Esophagus muscularis mucosa (tissue), 4 donors: ENCODE data around the gene PXN. TPM values are rescaled to one million over a fixed set of nuclear protein-coding genes. Genes with fewer than 3 reads are reported as not detected.

Experiments
- DNase-seq: peaks from one replicate; pipeline ENCODE4 v3.0.0-alpha.2; 2017; ENCODE audit errors: extremely low spot score
- H3K27ac ChIP-seq, 4 donors: fragments of 200-600 bp; sonication (generic); replicated peaks in 1 of 4; 1 replicate in 3 of 4; 2 replicates in 1 of 4; pipeline ENCODE4 v1.5.1; 2016 to 2019; ENCODE audit warnings: mild to moderate bottlenecking in 1 of 4
- H3K27me3 ChIP-seq, 4 donors: fragments of 200-600 bp; sonication (generic); one replicate each; pipeline versions ENCODE4 v1.5.1 to v1.6.0; 2016 to 2019
- H3K36me3 ChIP-seq, 4 donors: fragments of 200-600 bp; sonication (generic); one replicate each; pipeline ENCODE4 v1.5.1; 2016 to 2019
- H3K4me1 ChIP-seq, 4 donors: fragments of 200-600 bp; sonication (generic); one replicate each; pipeline ENCODE4 v1.5.1; 2016 to 2019
- H3K4me3 ChIP-seq, 4 donors: fragments of 200-600 bp; sonication (generic); 1 replicate in 2 of 4; 2 replicates in 2 of 4; pipeline ENCODE4 v1.5.1; 2016 to 2019; ENCODE audit warnings: mild to moderate bottlenecking in 4 of 4, moderate library complexity in 1 of 4
- H3K9me3 ChIP-seq, 4 donors: fragments of 200-600 bp; sonication (generic); 1 replicate in 3 of 4; 2 replicates in 1 of 4; pipeline ENCODE4 v1.5.1; 2016 to 2019
- EP300 ChIP-seq: sonication (generic); formaldehyde crosslinking; IDR thresholded peaks from one replicate; pipeline ENCODE4 v1.6.1; 2017; ENCODE audit warnings: antibody characterized with exemption
- POLR2A ChIP-seq: fragments of 450-650 bp; IDR thresholded peaks from one replicate; pipeline ENCODE4 v1.6.1; 2017; ENCODE audit warnings: antibody characterized with exemption, moderate library complexity, mild to moderate bottlenecking, low read depth
- POLR2AphosphoS5 ChIP-seq, 2 donors: sonication (generic); formaldehyde crosslinking; IDR thresholded peaks; one replicate each; pipeline ENCODE4 v1.6.1; 2017; ENCODE audit warnings: antibody characterized with exemption in 2 of 2
- WGBS: methylation state at CpG from one replicate; pipeline ENCODE4 v1.1.5; 2018; 5-methylcytosine and 5-hydroxymethylcytosine counted together
- intact Hi-C: fragments of 100-400 bp; cut with DNase I; formaldehyde crosslinking; loops from one replicate; pipeline ENCODE4 v1.15.1; 2023
- total RNA-seq, 4 donors: library from RNA; depleted of rRNA; stranded (reverse); fragments of >200 nt; gene quantifications; one replicate each; pipeline versions ENCODE4 v1.1.0 to v1.2.1, GENCODE V29; 2016
- TF ChIP-seq, protein P1 (sequence below), 3 experiments: fragments of 200-600 bp in 2 of 3; fragments of 450-650 bp in 1 of 3; sonication (generic) in 2 of 3; IDR thresholded peaks; one replicate each; pipeline ENCODE4 v1.5.1; 2017 to 2019; ENCODE audit warnings: antibody characterized with exemption in 3 of 3, mild to moderate bottlenecking in 2 of 3, moderate library complexity in 1 of 3

Gene PXN
- total RNA-seq, 4 donors from 2014 or later: 51.9 to 89.4 (median 71.9) TPM

GRCh38 chr12:120230974-120231315, 34.6 kb downstream of the PXN start:
- WGBS: 29% methylated on average over 6 of the region's 6 CpGs
- intact Hi-C loops: loop anchor here (1.0 kb wide), 1 partner anchor 33 kb away; no protein-coding TSS in a partner anchor
- peak overlapping the region; percentile 86 to 95 (median 91) for H3K27ac ChIP-seq
- TF ChIP-seq POLR2A (no peak), POLR2AphosphoS5 (IDR thresholded peaks at IDR 0.05) (no peak), EP300 (no peak)
- TF ChIP-seq, protein P1, sequence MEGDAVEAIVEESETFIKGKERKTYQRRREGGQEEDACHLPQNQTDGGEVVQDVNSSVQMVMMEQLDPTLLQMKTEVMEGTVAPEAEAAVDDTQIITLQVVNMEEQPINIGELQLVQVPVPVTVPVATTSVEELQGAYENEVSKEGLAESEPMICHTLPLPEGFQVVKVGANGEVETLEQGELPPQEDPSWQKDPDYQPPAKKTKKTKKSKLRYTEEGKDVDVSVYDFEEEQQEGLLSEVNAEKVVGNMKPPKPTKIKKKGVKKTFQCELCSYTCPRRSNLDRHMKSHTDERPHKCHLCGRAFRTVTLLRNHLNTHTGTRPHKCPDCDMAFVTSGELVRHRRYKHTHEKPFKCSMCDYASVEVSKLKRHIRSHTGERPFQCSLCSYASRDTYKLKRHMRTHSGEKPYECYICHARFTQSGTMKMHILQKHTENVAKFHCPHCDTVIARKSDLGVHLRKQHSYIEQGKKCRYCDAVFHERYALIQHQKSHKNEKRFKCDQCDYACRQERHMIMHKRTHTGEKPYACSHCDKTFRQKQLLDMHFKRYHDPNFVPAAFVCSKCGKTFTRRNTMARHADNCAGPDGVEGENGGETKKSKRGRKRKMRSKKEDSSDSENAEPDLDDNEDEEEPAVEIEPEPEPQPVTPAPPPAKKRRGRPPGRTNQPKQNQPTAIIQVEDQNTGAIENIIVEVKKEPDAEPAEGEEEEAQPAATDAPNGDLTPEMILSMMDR (IDR thresholded peaks at IDR 0.05): no peak
- peaks cover 0 to 11% (median 8%) of the 10 kb centered on the region in 4 donors for H3K36me3 ChIP-seq
- no peaks in the 10 kb centered on the region for H3K9me3 ChIP-seq
- H3K4me1 ChIP-seq: peaks cover 96 to 100% (median 98%) of the 10 kb centered on the region in 4 donors
- DNase-seq: no peak
- H3K27me3 ChIP-seq: no peaks in the 10 kb centered on the region
- H3K4me3 ChIP-seq: no peak overlapping the region

GRCh38 chr12:120230326-120230973, 35.1 kb downstream of the PXN start:
- Histone ChIP-seq H3K4me1 (peaks cover 96 to 100% (median 98%) of the 10 kb centered on the region in 4 donors), H3K9me3 (no peaks in the 10 kb centered on the region), H3K36me3 (peaks cover 0 to 14% (median 11%) of the 10 kb centered on the region in 4 donors), H3K4me3 (peak overlapping the region; percentile 5 to 27 (median 16)), H3K27ac (peak overlapping the region; percentile 86 to 95 (median 91)), H3K27me3 (no peaks in the 10 kb centered on the region)
- no peak for DNase-seq
- no peak for TF ChIP-seq EP300
- TF ChIP-seq POLR2A: no peak
- peak; percentile 54 to 57 for TF ChIP-seq POLR2AphosphoS5 (IDR thresholded peaks at IDR 0.05)
- TF ChIP-seq, protein P1 (IDR thresholded peaks at IDR 0.05): no peak
- intact Hi-C loops: no loop called here
- 10% methylated on average over 5 of the region's 9 CpGs for WGBS

DNA sequence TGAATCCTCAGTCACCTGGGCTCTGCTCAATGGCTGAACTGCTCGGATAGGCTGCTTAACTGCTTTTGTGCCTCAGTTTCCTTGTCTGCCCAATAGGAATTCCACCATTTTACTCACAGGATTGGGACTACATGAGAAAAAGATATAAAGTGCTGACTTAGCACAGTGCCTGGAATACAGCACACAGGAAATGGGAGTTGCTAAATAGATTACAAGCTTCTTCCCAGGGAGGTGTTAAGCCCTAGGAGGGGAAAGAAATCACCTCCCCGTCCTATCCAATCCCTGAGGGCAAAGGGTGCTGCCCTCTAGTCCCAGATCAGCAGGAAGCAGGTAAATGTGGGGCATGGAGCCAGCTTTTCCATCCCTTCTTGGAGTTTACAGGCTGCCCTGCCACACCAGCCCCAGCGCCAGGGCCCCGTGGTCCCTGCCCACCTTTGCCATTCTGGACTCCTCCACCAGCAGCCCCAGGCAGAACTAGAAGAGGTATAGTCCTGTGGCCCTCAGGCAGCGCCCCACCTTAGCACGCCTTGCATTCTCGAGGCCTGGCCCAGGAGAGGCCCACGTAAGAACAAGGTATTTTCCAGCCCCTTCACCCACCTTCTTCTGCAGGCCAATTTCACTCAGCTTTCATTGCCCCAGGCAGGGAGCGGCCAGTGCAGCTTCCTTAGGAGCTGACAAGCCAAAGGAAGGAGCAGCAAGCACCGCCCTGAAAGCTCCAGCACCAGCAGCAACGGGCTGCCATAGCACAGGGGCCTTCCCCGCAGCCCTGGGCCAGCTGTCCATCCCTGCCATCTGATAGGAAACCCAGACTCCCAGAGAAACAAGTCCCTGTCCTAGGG, 35.8 kb downstream of the PXN start:
- H3K4me3 ChIP-seq: peak overlapping the region; percentile 5 to 39 (median 16)
- WGBS: 43% methylated on average over 11 of the region's 12 CpGs
- peaks cover 96 to 100% (median 98%) of the 10 kb centered on the region in 4 donors for H3K4me1 ChIP-seq
- no peaks in the 10 kb centered on the region for H3K27me3 ChIP-seq
- peak overlapping the region; percentile 86 to 95 (median 91) for H3K27ac ChIP-seq
- H3K9me3 ChIP-seq: no peaks in the 10 kb centered on the region
- no peak for DNase-seq
- no peak for TF ChIP-seq POLR2A
- TF ChIP-seq, protein P1 (IDR thresholded peaks at IDR 0.05): no peak
- TF ChIP-seq EP300: no peak
- intact Hi-C loops: loop anchor here (2.0 kb wide), 1 partner anchor 61 kb away; the partner anchor contains the start of gene RNU4-2
- H3K36me3 ChIP-seq: peaks cover 0 to 14% (median 11%) of the 10 kb centered on the region in 4 donors

GRCh38 chr12:120229071-120229486, 36.5 kb downstream of the PXN start:
- Histone ChIP-seq H3K27me3 (no peaks in the 10 kb centered on the region), H3K27ac (peak overlapping the region; percentile 86 to 95 (median 91)), H3K4me1 (peaks cover 96 to 100% (median 98%) of the 10 kb centered on the region in 4 donors), H3K36me3 (peaks cover 0 to 17% (median 14%) of the 10 kb centered on the region in 4 donors), H3K9me3 (no peaks in the 10 kb centered on the region), H3K4me3 (peak overlapping the region; percentile 14 to 39 (median 26))
- 31% methylated on average over 7 of the region's 7 CpGs for WGBS
- intact Hi-C loops: loop anchor here (2.0 kb wide), 1 partner anchor 62 kb away; the partner anchor contains the start of gene RNU4-2
- no peak for TF ChIP-seq EP300
- TF ChIP-seq POLR2A: no peak
- TF ChIP-seq POLR2AphosphoS5 (IDR thresholded peaks at IDR 0.05): no peak
- TF ChIP-seq, protein P1 (IDR thresholded peaks at IDR 0.05): no peak
- no peak for DNase-seq
